NAMALWA (cell line): Measurements from ENCODE around the gene PLXNA4.
A peak's percentile ranks its signal among the peaks of the same experiment; 100 is the strongest.

Source experiments
- DNase-seq: peaks from one replicate; pipeline ENCODE4 v3.0.0-alpha.2; 2015; ENCODE audit warnings: low spot score

Gene PLXNA4

GRCh38 chr7:132531562-132531961 is 44.7 kb downstream of the PLXNA4 start:
- DNase-seq, result no peak

DNA sequence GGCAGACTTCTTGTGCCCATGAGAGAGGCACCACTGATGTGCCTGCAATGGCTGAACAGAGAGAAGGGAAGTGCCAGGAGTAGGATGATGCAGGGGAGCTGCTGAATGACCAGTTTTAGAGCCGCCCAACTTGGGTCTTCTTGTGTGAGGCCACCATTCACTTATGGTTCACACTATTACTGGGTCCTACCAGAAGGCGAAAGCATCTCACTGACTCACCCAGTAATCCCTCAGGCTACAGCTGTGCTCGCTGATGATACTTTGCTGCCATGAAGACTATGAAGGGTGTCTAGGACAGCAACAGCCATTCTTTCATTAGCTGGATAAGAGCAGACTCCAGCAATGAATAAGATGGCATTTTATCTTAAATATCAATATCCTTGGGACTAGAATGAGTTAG is 47.6 kb downstream of the PLXNA4 start:
- DNase-seq, result no peak

- DNase-seq, result no peak
These were observed 48.5 kb downstream of the PLXNA4 start for GRCh38 chr7:132527467-132528410.

DNA sequence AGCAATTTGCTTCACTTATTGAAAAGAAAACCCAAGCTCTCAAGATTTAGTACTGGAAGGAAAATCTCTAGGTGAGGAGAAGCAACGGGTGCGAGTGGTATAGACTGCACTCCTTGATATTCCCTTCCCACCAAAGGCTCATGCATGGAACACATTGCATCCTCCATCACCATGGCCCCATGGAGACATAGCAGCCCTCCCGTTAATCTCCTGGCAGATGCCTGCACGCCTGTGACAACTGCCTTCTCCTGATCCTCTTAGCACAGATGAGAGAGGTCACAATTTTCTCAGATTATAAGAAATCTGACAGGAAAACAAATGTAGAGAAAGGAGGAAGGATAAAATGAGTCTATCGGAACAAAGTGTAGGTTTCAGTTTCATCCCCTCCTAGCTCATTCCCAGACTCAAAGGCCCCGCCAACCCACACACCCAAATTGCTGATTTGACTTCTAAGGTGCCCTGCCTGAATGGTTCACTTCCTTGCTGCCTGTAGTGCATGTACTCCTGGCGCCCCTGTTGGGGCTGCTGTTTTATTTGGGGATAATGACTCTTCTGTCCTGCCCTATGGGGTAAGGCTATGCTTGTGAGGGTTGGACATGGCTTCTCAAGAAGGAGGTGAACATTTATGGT is 50.0 kb downstream of the PLXNA4 start:
- DNase-seq, result no peak

- no peak for DNase-seq
These were observed 54.8 kb downstream of the PLXNA4 start for GRCh38 chr7:132521423-132521822.

DNA sequence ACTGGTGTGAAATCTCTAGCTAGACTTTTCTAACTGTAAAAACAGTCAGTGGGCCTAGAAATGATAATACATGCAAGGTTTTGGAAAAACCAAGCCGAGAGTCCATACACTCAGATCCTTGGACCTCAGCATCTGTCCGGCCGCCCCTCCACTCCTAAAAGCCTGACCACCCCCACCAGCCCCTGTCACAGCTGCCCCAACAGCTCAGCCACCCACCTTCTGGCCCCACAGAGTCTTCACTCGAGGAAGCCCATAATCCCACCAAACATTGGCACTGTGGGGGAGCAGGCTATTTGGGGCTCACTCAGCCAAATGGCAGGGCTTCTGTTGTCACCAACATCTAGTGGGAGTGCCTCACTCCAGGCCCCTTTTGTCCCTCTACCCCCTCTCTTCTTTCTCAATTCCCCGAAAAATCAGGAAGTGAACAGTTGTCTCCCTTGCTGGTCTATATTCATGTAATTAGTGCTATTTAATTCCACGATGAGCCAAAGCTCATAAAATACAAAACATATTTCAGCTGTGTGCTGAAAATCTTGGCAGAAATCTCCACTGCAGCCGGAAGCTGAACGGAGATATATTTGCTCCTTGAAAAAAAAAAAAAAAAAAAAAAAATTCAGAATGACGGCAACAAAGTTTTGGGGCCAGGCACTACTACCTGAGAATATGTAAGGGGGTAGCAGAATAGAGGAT is 55.5 kb downstream of the PLXNA4 start:
- DNase-seq, result no peak

DNA sequence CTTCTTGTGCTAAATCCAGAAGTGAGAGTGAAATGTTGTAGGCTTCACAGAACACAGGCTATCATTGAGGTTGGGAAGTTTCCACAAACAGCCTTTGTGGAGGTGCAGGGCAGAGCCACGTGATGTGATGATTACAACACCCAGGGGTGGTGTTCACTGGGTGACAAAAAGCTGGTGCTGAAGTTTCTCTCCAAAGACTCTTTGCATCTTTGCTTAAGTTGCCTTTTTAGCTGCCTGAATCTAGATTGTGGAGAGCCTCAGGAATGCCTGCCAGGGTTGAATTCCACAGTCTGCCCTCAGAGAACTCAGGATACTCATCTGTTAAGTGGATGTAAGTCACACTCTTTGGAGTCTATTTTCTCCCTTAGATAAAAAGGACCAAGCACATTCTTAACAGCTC is 56.3 kb downstream of the PLXNA4 start:
- DNase-seq, result no peak

DNA sequence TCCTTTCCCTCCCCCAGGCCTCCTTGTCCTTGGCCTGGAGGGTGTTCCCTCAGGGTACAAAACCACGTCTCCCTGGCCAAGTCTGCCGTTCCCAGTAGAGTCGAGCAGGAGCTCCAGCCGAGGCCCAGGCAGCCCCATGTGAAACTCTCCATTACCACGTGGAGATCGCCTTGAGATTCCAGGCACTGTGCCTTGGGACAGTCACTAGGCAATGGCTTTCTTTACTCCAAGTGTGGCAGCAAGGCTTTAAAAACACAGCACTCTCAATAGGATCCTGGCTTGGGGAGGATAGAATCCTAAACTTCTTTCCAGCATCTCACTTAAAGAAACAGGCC is 57.5 kb downstream of the PLXNA4 start:
- no peak for DNase-seq

DNA sequence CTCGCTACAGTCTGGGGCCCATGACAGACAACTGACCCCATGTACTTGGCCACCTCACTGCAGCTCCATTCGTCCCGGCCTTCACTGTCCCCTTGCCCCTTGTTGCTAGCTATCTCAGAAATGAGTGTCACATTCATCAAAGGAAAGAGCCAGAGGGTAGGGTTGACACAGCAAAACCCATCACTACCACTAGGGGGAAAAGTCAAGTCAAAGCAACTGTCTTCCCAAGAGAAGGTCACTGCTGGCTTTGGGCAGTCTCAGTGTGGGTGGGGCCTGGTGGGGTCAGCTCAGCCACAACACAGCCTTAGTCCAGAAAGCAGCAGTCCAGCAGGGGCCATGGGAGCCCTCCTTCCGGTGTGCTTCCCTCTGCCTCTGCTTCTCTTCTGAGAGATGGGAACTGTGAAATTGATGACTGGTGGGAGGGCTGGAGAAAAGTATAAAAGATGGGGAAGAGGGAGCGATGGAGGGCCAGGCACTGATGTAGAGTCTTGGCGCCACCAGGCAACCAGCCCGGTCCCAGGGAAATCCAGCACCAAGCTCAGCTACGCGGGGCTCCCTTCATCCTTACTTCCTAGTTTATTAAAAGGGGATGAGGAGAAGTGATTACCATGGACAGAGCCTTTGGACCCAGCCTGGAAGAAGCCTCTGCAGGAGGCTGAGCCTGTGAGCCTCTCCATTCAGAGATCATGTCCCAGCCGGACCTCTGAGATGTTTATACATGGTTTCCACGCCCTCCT is 58.0 kb downstream of the PLXNA4 start:
- peak; percentile 59 for DNase-seq

DNA sequence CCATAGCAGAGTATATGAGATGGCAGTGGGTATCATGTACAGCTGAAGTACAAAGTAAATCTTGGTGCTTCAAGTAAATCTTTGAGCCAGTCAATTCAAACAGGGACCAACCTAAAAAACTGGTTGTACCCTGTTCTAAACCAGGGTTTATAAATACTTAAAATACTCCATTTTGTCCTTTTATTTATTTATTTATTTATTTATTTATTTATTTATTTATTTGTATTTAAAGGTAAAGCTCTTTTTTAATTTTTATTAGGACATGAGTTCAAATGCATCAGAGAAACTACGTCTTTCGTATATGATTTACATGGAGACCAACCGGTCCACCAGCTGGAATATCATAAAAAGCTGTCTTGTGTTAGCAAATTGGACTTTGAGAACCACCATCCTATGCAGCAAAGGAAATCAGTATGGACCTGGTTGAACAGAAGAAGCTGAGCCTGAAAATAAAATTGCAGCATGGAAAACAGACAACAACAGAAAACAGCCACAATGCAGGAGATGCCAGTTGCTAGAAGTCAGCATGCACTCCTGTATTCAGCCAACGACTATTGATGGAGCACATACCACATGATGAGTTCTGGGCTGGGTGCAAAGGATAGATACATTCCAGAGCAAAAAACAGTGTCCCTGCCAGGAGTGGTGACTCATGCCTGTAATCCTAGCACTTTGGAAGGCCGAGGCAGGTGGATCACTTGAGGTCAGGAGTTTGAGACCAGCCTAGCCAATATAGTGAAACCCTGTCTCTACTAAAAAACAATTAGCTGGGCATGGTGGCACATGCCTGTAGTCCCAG is 60.0 kb downstream of the PLXNA4 start:
- no peak for DNase-seq

DNA sequence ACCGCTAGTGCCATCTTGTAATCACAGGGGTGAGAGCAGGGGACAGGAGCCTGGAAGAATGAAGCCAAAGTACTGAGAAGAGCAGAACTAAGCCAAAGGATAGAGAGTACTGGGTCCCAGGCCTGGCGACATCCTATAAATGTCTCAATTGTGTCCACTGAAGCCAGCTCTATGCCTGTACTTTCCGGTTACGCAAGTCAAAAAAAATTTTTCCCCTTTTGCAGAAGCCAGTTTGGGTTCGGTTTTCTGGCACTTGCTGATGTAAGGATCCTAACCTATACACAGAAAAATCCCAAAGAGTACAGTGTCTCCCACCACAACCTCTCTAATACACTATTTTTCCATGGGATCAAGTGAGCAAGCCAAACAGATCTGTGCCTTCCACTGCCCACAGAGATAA is 61.1 kb downstream of the PLXNA4 start:
- DNase-seq, result no peak

DNA sequence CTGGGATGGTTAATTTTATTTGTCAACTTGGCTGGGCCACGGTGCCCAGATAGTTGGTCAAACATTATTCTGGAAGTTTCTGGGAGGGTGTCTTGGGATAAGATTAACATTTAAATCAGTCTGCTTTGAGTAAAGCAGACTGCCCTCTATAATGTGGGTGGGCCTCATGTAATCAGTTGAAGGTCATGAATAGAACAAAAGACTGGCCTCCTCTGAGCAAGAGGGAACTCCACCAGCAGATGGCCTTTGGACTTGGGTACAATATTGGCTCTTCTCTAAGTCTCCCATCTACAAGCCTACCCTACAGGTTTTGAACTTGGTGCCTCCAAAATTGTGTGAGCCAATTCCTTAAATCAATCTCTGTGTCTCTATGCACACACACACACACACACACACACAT is 61.8 kb downstream of the PLXNA4 start:
- no peak for DNase-seq

- no peak for DNase-seq
These were observed 64.3 kb downstream of the PLXNA4 start for GRCh38 chr7:132511921-132512320.

GRCh38 chr7:132511387-132511786 is 64.9 kb downstream of the PLXNA4 start:
- no peak for DNase-seq

DNA sequence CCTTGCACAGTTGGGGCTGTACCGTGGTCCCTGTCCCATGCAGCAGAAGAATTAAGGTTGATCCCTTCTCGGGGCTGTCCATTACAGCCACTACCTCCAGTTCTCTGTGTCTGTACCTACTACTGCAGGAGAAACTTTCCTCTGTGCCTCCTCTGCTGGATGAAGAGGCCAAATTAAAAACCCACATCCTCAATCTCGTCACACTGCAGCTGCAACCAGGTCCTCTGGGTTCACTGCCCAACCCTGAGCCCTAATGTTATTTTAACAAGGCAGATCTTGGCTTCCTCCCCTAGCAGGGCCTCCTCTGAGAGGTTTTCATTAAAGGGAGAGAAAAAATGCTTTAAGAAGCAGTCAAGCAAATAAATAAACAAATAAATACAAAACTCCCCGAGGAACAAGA is 66.6 kb downstream of the PLXNA4 start:
- no peak for DNase-seq

- no peak for DNase-seq
These were observed 67.4 kb downstream of the PLXNA4 start for GRCh38 chr7:132508724-132509353.

GRCh38 chr7:132504852-132505251 is 71.4 kb downstream of the PLXNA4 start:
- DNase-seq, result no peak

GRCh38 chr7:132504071-132504470 is 72.2 kb downstream of the PLXNA4 start:
- DNase-seq, result no peak

- peak; percentile 16 for DNase-seq
These were observed 72.9 kb downstream of the PLXNA4 start for GRCh38 chr7:132503415-132503814.

DNA sequence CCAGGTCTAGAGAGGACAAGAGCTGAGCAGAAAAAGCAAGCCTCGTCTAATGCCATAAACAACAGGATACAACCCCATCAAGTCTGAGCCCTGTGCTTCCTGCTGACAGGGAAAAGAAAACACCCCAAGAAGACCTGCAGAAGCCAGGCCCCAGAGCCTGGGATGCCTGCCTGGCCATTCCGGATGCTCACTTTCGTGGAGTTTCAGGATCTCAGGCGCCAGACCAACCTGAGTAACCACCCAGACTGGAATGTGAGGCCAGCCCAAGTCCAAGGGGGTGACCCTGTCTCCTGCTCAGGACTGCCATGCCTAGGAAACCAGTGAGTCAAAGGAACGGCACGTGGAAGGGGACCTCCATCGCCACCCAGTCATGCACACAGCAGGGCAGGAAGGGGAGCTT is 74.3 kb downstream of the PLXNA4 start:
- no peak for DNase-seq
